Type B pancreatic cell (in vitro differentiated cells): ENCODE measurements around the gene UBD. TPM values are rescaled to one million over a fixed set of nuclear protein-coding genes. Genes with fewer than 3 reads are reported as not detected.

Experiments used
- DNase-seq: peaks from one replicate; pipeline ENCODE4 v3.0.0; 2021; ENCODE audit warnings: mixed read lengths; ENCODE audit not compliant: unreplicated experiment; ENCODE audit errors: extremely low spot score
- H3K27ac Mint-ChIP-seq: 2 replicates; pipeline ENCODE4 v1.8.0; 2021; ENCODE audit warnings: mild to moderate bottlenecking, mixed read lengths
- H3K27me3 Mint-ChIP-seq: 2 replicates; pipeline ENCODE4 v1.8.0; 2021; ENCODE audit warnings: mixed read lengths
- H3K36me3 Mint-ChIP-seq: 2 replicates; pipeline ENCODE4 v1.8.0; 2021; ENCODE audit warnings: mixed read lengths
- H3K4me1 Mint-ChIP-seq: one replicate; pipeline ENCODE4 v1.8.0; 2021; ENCODE audit warnings: mixed read lengths; ENCODE audit not compliant: unreplicated experiment
- H3K4me3 Mint-ChIP-seq: 2 replicates; pipeline ENCODE4 v1.8.0; 2021; ENCODE audit warnings: mild to moderate bottlenecking, mixed read lengths
- H3K9me3 Mint-ChIP-seq: 2 replicates; pipeline ENCODE4 v1.8.0; 2021; ENCODE audit warnings: mixed read lengths
- CTCF ChIP-seq: fragments of 200-600 bp; sonication (generic); conservative IDR thresholded peaks from 2 replicates; pipeline ENCODE4 v1.5.0; 2021; ENCODE audit warnings: antibody characterized with exemption, mild to moderate bottlenecking
- total RNA-seq: library from RNA; stranded (reverse); gene quantifications from 2 replicates; pipeline ENCODE4 v1.2.1, GENCODE V29; 2021; ENCODE audit warnings: low replicate concordance

The UBD gene
- total RNA-seq, 1 donor from 2014 or later = 12.6 TPM

GRCh38 chr6:29516108-29516507, 43.4 kb downstream of the UBD start:
- no peak overlapping the region for H3K27ac Mint-ChIP-seq
- H3K9me3 Mint-ChIP-seq = peaks cover 6% of the 10 kb centered on the region
- peaks cover 7% of the 10 kb centered on the region for H3K27me3 Mint-ChIP-seq
- TF ChIP-seq CTCF = no peak
- H3K36me3 Mint-ChIP-seq = no peaks in the 10 kb centered on the region
- H3K4me1 Mint-ChIP-seq = peaks cover 6% of the 10 kb centered on the region
- no peak for DNase-seq
- H3K4me3 Mint-ChIP-seq = no peak overlapping the region

- H3K27me3 Mint-ChIP-seq = peaks cover 1% of the 10 kb centered on the region
- no peak for TF ChIP-seq CTCF
- no peak for DNase-seq
- no peaks in the 10 kb centered on the region for H3K36me3 Mint-ChIP-seq
- H3K27ac Mint-ChIP-seq = no peak overlapping the region
- no peak overlapping the region for H3K4me3 Mint-ChIP-seq
- H3K9me3 Mint-ChIP-seq = peaks cover 6% of the 10 kb centered on the region
- peaks cover 8% of the 10 kb centered on the region for H3K4me1 Mint-ChIP-seq
Observed at GRCh38 chr6:29510746-29511300, 48.7 kb downstream of the UBD start.

- Mint-ChIP-seq H3K36me3 (no peaks in the 10 kb centered on the region), H3K4me1 (peaks cover 7% of the 10 kb centered on the region), H3K27ac (no peak overlapping the region), H3K27me3 (peaks cover 3% of the 10 kb centered on the region), H3K9me3 (peaks cover 6% of the 10 kb centered on the region), H3K4me3 (no peak overlapping the region)
- TF ChIP-seq CTCF = no peak
- no peak for DNase-seq
Observed at GRCh38 chr6:29510202-29510601, 49.3 kb downstream of the UBD start.

GRCh38 chr6:29509711-29510110, 49.8 kb downstream of the UBD start:
- Mint-ChIP-seq H3K27ac (no peak overlapping the region), H3K9me3 (peaks cover 2% of the 10 kb centered on the region), H3K4me3 (no peak overlapping the region), H3K36me3 (no peaks in the 10 kb centered on the region), H3K4me1 (peaks cover 7% of the 10 kb centered on the region), H3K27me3 (peaks cover 6% of the 10 kb centered on the region)
- DNase-seq = no peak
- TF ChIP-seq CTCF = no peak

GRCh38 chr6:29509239-29509638, 50.3 kb downstream of the UBD start:
- no peak for DNase-seq
- Mint-ChIP-seq H3K4me1 (peaks cover 7% of the 10 kb centered on the region), H3K27ac (no peak overlapping the region), H3K9me3 (no peaks in the 10 kb centered on the region), H3K4me3 (no peak overlapping the region), H3K36me3 (no peaks in the 10 kb centered on the region), H3K27me3 (peaks cover 6% of the 10 kb centered on the region)
- TF ChIP-seq CTCF = no peak

- Mint-ChIP-seq H3K27ac (no peak overlapping the region), H3K27me3 (peaks cover 6% of the 10 kb centered on the region), H3K9me3 (no peaks in the 10 kb centered on the region), H3K4me3 (no peak overlapping the region), H3K4me1 (peaks cover 7% of the 10 kb centered on the region), H3K36me3 (no peaks in the 10 kb centered on the region)
- TF ChIP-seq CTCF = no peak
- DNase-seq = no peak
Observed at GRCh38 chr6:29507319-29507718, 52.2 kb downstream of the UBD start.
